Endothelial cell of umbilical vein (primary cell): ENCODE data around the gene TYRP1. TPM values are rescaled to one million over a fixed set of nuclear protein-coding genes. Genes with fewer than 3 reads are reported as not detected.
A peak's percentile ranks its signal among the peaks of the same experiment; 100 is the strongest.
"Not testable (repeated sequence)": the region's sequence is repeated elsewhere in the genome, so short reads cannot be mapped to it uniquely, and the experiment has no call there.

Experiments
- BruUV-seq: library from RNA; stranded (reverse); fragments of 400-500 nt; replicated peaks from 2 replicates; lab custom pipeline; 2021; lab: Mats Ljungman, UMichigan
- CTCF ChIA-PET: fragments of 300-600, 350-600 bp; sonication (Branson Sonifier 250); formaldehyde crosslinking; loops from one replicate; lab custom pipeline; 2021; ENCODE audit warnings: antibody characterized with exemption, inconsistent platforms; lab: Charles Lee
- POLR2A ChIA-PET: fragments of 300-600, 350-600 bp; sonication (Branson Sonifier 250); formaldehyde crosslinking; loops from one replicate; lab custom pipeline; 2021; ENCODE audit warnings: antibody characterized with exemption, inconsistent platforms; lab: Charles Lee
- DNase-seq: peaks from one replicate; pipeline ENCODE4 v3.0.0-alpha.2; 2011; ENCODE audit warnings: low read depth, low spot score
- FAIRE-seq: peaks from 2 replicates; lab custom pipeline; 2011; peaks lifted over from hg19 to GRCh38; lab: Jason Lieb, UNC
- H2AFZ ChIP-seq: 2 replicates; pipeline ENCODE4 v1.6.0; 2012; ENCODE audit warnings: low read depth, low read length, control low read depth, inconsistent platforms
- H3K27ac ChIP-seq: 2 replicates; pipeline ENCODE4 v1.5.1; 2011; ENCODE audit warnings: low read depth, mild to moderate bottlenecking, control low read depth, low read length, moderate library complexity; ENCODE audit not compliant: insufficient read depth
- H3K27me3 ChIP-seq, 2 experiments: 2 replicates each; pipeline versions ENCODE4 v1.6.0 to v1.6.1; 2011; ENCODE audit warnings: low read length in 2 of 2, mixed read lengths in 1 of 2; ENCODE audit not compliant: control insufficient read depth in 2 of 2, insufficient read depth in 2 of 2
- H3K36me3 ChIP-seq, 2 experiments: 2 replicates in 1 of 2; 3 replicates in 1 of 2; pipeline ENCODE4 v1.5.1; 2011; ENCODE audit warnings: low read length in 2 of 2, mild to moderate bottlenecking in 1 of 2, moderate library complexity in 1 of 2; ENCODE audit not compliant: control insufficient read depth in 2 of 2, insufficient read depth in 2 of 2; ENCODE audit errors: extremely low read depth in 1 of 2
- H3K4me1 ChIP-seq: 3 replicates; pipeline ENCODE4 v1.5.1; 2011; ENCODE audit warnings: mild to moderate bottlenecking, low read length; ENCODE audit not compliant: control insufficient read depth, insufficient read depth; ENCODE audit errors: extremely low read depth
- H3K4me2 ChIP-seq: 2 replicates; pipeline ENCODE4 v1.6.1; 2011; ENCODE audit warnings: low read length, control low read depth, mixed read lengths; ENCODE audit not compliant: insufficient read depth
- H3K4me3 ChIP-seq, 3 experiments: fragments of 200-600 bp in 1 of 3; sonication (generic), shearing (Covaris generic) in 1 of 3; replicated peaks in 1 of 3; 2 replicates each; pipeline ENCODE4 v1.5.1; 2011 to 2016; ENCODE audit warnings: control low read depth in 3 of 3, low read length in 3 of 3, mild to moderate bottlenecking in 2 of 3, inconsistent platforms in 1 of 3, low read depth in 1 of 3, moderate library complexity in 1 of 3; ENCODE audit not compliant: insufficient read depth in 1 of 3
- H3K79me2 ChIP-seq: 2 replicates; pipeline ENCODE4 v1.6.0; 2012; ENCODE audit warnings: low read length, inconsistent platforms; ENCODE audit not compliant: control insufficient read depth, insufficient read depth
- H3K9ac ChIP-seq: replicated peaks from 2 replicates; pipeline ENCODE3; 2011; ENCODE audit warnings: low read length, control low read depth; ENCODE audit not compliant: insufficient read depth; ENCODE audit errors: extremely low read depth
- H3K9me1 ChIP-seq: replicated peaks from 3 replicates; pipeline ENCODE4 v1.6.0; 2011; ENCODE audit warnings: mild to moderate bottlenecking, low read length; ENCODE audit not compliant: control insufficient read depth, insufficient read depth; ENCODE audit errors: extremely low read depth
- H3K9me3 ChIP-seq: replicated peaks from 2 replicates; pipeline ENCODE4 v1.5.1; 2012; ENCODE audit warnings: low read length, inconsistent platforms; ENCODE audit not compliant: control insufficient read depth, insufficient read depth
- H4K20me1 ChIP-seq: replicated peaks from 2 replicates; pipeline ENCODE3; 2011; ENCODE audit warnings: mild to moderate bottlenecking, low read length; ENCODE audit not compliant: control insufficient read depth, insufficient read depth; ENCODE audit errors: extremely low read depth
- CTCF ChIP-seq, 2 donors: IDR thresholded peaks; 1 replicate in 1 of 2; 2 replicates in 1 of 2; pipeline ENCODE4 v1.5.1; 2011; ENCODE audit warnings: low read length in 2 of 2, mild to moderate bottlenecking in 2 of 2, moderate library complexity in 2 of 2, control low read depth in 1 of 2, inconsistent platforms in 1 of 2, low read depth in 1 of 2; ENCODE audit not compliant: insufficient read depth in 1 of 2; ENCODE audit errors: extremely low read depth in 1 of 2
- EZH2 ChIP-seq: IDR thresholded peaks from 2 replicates; pipeline ENCODE4 v1.6.1; 2012; ENCODE audit warnings: borderline replicate concordance, low read depth, mild to moderate bottlenecking, moderate library complexity, low read length, inconsistent platforms; ENCODE audit not compliant: severe bottlenecking
- GATA2 ChIP-seq: IDR thresholded peaks from 2 replicates; pipeline ENCODE4 v1.7.0; 2011; ENCODE audit warnings: low read depth, mild to moderate bottlenecking, moderate library complexity, mixed read lengths, low read length; ENCODE audit not compliant: insufficient read length, insufficient read depth
- JUN ChIP-seq: IDR thresholded peaks from 2 replicates; pipeline ENCODE4 v1.6.1; 2011; ENCODE audit warnings: borderline replicate concordance, low read depth; ENCODE audit not compliant: insufficient read length, insufficient read depth
- MAX ChIP-seq: IDR thresholded peaks from 2 replicates; pipeline ENCODE4 v1.6.1; 2011; ENCODE audit not compliant: insufficient read depth, insufficient read length
- MYC ChIP-seq: IDR thresholded peaks from one replicate; pipeline ENCODE4 v1.6.1; 2011; ENCODE audit warnings: mild to moderate bottlenecking, low read depth, low read length
- POLR2A ChIP-seq: IDR thresholded peaks from 2 replicates; pipeline ENCODE4 v1.6.1; 2012; ENCODE audit warnings: low read depth, mild to moderate bottlenecking, control low read depth, low read length
- POLR2AphosphoS5 ChIP-seq: IDR thresholded peaks from 2 replicates; pipeline ENCODE4 v1.6.1; 2012; ENCODE audit warnings: low read depth, mild to moderate bottlenecking, control low read depth, low read length, moderate library complexity; ENCODE audit not compliant: insufficient read depth
- dilution Hi-C: fragments of 300-500 bp; cut with MboI; formaldehyde crosslinking; loops from one replicate; pipeline ENCODE4 v1.15.0; 2019; ENCODE audit warnings: low sequenced_read_pairs; ENCODE audit not compliant: extremely low pct_ligation_motif_present
- intact Hi-C: fragments of 100-400 bp; cut with micrococcal nuclease; formaldehyde crosslinking; loops from one replicate; pipeline ENCODE4 v1.10.0; 2022
- polyA plus RNA-seq, 4 experiments: library from polyadenylated mRNA; depleted of rRNA in 3 of 4; stranded (reverse) in 3 of 4; unstranded in 1 of 4; fragments of >200 nt; gene quantifications; 2 replicates each; pipeline versions ENCODE4 v1.2.1 to v1.2.3, GENCODE V29; 2011 to 2012; ENCODE audit warnings: missing spikeins in 1 of 4
- total RNA-seq: library from RNA; stranded (reverse); gene quantifications from 2 replicates; pipeline ENCODE4 v1.2.3, GENCODE V29; 2021

TYRP1 gene
- total and polyA plus RNA-seq, 2 donors (not counting 3 experiments of a cell fraction or from before 2014, with no cell fraction given), result 0.63 TPM; not detected in 1

- H3K79me2 ChIP-seq, H3K27ac ChIP-seq, H3K36me3 ChIP-seq, H2AFZ ChIP-seq, DNase-seq, H3K4me2 ChIP-seq, H3K4me3 ChIP-seq, H3K9me1 ChIP-seq, POLR2A ChIA-PET, H3K9me3 ChIP-seq, H3K27me3 ChIP-seq, FAIRE-seq, H4K20me1 ChIP-seq, dilution Hi-C loops, H3K4me1 ChIP-seq, H3K9ac ChIP-seq, intact Hi-C loops, BruUV-seq: not testable (repeated sequence)
- CTCF ChIA-PET, result interaction anchor here (1.4 kb wide), 1 partner anchor 21 kb away, joined by 3 read pairs; no protein-coding TSS in a partner anchor
Observed at GRCh38 chr9:12677462-12678126, 15.6 kb upstream of the TYRP1 start.

GRCh38 chr9:12680341-12680740, 12.8 kb upstream of the TYRP1 start:
- peaks cover 11% of the 10 kb centered on the region for H3K4me1 ChIP-seq
- H2AFZ ChIP-seq, result no peak overlapping the region
- DNase-seq, result peak; percentile 45
- no peaks in the 10 kb centered on the region for H3K36me3 ChIP-seq
- BruUV-seq, result no TSS peak
- H3K27me3 ChIP-seq, result no peaks in the 10 kb centered on the region
- ChIA-PET POLR2A (no interaction called here), CTCF (interaction anchor here (1.1 kb wide), 1 partner anchor 18 kb away, joined by 5 read pairs; no protein-coding TSS in a partner anchor)
- dilution Hi-C loops, result no loop called here
- TF ChIP-seq EZH2 (no peak), CTCF (IDR thresholded peaks at IDR 0.05; ENCODE audit: extremely low read depth in 1 of 2, insufficient read depth in 1 of 2, low read depth in 1 of 2, low read length in 2 of 2) (no peak), MYC (no peak), POLR2A (no peak), GATA2 (no peak), JUN (no peak), MAX (no peak), POLR2AphosphoS5 (no peak)
- FAIRE-seq, result no peak
- no peak overlapping the region for H3K9ac ChIP-seq
- no peak overlapping the region for H3K27ac ChIP-seq
- intact Hi-C loops, result no loop called here
- H3K4me2 ChIP-seq, result no peak overlapping the region
- no peak overlapping the region for H3K4me3 ChIP-seq
- H3K79me2 ChIP-seq, result no peaks in the 10 kb centered on the region
- no peaks in the 10 kb centered on the region for H4K20me1 ChIP-seq
- no peaks in the 10 kb centered on the region for H3K9me1 ChIP-seq
- no peaks in the 10 kb centered on the region for H3K9me3 ChIP-seq
